NCI-H128 (cell line): ENCODE data around the gene EPB41.

Source experiments
- DNase-seq: peaks from one replicate; lab custom pipeline; 2025; ENCODE audit not compliant: unreplicated experiment; lab: John Stamatoyannopoulos, UW

EPB41 gene

DNA sequence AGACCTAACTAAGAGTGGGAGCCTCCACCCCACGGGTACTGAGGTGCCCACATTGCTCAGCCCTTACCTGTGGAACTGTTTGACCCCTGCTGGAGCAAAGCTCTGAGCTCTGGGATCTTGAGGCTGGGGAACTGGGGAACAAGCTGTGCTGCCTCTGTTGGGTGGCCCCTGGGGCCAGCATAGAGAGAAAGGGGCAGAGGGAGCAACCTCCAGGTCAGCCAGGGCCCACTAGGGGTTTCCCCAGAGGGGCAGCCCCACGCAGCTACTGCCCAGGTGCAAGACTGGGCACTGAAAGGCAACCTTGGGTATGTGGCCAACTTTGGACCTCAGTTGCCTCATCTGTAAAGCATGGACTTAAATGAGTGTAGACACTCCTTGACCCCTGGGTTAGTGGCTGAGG, 23.5 kb upstream of the EPB41 start:
- no peak for DNase-seq

DNA sequence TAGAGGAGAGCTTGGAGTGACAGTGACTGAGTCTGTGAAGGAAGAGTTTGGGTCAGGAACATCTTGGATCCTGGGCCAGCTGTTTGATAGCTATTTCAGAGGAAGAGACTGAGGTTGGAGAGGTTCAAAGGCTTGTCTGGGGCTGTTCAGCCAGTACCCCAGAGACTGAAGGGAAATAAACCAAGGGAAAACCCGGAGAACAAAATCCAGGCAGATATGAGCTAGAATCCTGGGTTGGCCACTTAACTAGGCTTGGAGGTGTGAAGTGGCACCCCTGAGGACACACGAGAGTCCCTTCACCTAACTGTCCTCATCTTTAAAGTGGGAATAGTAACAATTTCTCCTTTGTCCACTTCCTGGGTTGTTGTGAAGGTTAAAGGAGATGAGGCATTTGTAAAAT, 23.1 kb upstream of the EPB41 start:
- DNase-seq: no peak

DNA sequence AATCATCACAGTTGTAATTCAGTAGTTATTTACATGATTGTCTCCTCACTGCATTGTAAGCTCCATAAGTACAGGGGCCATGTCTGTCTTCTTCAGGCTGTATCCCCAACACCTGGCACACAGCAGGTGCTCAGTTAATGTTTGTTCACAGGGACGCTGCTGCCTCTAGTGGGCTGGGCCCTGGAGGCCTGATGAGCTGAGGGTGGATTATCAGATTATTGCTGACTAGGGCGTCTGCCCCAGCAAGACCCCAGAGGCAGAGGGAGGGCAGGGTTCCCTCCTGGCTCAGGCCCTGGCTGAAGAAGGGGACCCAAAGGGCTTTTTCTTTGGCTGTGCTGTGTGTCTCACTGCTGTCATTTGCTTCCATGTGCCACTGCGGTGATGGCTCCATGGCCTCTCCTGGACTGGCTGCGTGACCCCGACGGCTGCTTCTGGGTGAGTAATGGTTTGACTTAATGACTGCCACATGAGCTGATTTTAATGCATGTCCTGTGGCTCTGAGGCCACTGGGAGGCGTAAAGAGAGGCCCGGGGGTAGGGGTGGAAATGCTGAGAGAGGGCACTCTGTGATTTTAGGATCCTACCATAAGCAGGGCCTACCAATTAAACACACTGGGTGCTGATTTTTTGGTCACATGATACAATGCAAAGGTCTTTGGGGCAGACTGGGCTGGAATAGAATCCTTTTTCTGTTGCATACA, 20.8 kb upstream of the EPB41 start:
- DNase-seq: no peak

DNA sequence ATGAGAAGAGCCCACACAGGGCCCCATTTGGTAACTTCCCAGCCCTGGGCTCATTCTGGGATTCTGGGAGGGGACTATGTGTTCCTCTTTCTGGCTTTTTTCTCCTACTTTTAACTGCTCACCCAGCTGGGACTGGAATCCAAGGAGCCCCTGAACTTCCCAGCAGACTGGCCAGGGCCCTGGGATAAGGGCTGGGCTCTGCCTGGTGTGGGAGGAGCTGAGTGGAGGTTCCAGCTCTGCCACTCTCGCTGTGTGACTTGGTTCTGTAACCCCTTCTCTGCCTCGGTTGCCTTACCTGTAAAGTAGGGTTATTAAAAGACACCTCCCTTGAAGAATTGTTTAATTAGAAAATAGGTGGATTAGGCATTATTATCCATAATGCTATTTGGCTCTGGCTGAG, 19.6 kb upstream of the EPB41 start:
- no peak for DNase-seq

DNA sequence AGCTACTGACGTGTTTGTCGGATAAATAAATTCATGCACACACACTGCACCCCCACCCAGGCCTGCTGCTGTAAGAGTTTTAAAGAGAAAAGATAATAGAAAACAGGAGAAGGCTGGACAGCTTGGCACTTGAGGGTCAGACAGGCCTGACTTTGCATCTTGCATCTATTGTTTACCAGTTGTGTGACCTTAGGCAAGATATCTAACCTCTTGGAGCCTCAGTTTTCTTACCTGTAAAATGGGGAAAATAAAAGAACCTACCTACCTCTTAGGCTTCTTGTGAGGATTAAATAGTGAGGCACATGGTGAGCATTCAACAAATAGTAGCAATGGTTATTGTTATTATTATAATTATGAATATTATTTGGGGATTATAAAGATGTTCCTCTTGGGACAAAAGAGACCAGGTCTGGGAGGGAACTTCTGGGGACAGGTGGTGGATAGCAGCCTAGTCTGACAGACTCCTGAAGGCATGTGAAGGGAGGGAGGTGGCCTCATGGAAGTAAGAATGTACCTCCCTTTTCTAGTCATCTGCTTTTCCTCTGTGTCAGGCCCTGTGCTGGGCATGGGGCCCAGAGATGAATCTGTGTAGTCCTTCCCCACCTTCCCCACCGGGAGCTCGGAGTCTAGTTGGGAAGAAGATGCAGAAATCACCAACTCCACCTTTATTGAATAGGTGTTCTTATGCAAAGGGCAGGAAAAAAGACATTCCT, 18.3 kb upstream of the EPB41 start:
- no peak for DNase-seq

DNA sequence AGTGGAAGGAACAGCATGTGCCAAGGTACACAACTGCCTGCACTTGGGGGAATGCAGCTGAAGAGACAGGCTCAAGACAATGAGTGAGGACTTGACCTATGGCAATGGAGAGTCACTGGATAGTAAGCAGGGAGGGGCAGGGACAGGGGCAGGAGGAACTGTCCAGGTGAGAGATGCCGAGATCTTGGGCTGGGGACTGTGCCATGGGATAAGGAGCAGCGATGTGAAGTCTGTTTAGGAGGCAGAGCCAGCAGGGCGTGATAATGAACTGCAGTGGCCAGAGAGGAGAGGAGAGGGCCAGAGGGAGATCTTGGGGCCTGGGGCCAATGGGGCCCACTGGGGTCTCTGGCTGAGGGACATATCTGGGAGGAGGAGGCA, 17.8 kb upstream of the EPB41 start:
- no peak for DNase-seq

DNA sequence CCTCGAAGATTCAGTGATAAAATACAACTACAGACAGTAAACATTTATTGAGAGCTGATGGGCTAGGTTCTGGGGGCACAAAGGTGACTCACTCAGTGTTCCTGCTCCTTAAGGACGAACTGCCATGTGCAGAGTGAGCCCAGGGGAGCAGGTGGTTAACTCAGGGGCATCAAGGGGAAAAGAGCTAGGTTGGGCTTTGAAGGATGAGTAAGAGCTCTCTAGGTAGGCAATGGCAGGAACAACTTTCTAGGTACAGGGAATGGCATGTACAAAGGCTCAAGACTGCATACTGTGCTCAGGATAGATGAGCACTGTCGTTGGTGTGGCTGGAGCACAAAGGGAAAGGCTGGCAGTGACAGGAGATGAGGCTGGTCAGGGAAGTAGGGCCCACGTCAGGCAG, 16.6 kb upstream of the EPB41 start:
- no peak for DNase-seq

DNA sequence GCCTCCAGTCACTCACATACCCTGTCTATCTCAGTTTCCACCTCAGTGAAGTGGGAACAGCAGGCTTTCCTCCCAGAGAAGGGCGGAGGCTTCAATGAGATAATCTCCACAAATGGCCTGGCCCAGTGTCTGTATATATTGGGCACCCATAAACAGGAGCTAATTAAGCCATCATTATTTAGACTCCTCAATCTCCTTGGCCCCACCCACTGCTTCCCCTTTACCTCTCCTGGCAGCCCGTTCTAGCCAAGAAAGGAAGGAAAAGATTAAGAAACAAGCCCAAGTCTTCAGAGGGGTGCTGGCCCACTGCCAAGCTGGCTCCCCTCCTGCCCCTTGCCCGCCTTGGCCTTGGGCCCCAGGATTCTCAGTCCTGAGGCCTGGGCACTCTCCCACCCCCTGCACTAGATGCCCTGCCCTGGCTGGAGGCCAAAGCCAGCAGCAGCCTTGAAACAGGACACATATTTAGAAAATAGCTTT, 15.9 kb upstream of the EPB41 start:
- no peak for DNase-seq

DNA sequence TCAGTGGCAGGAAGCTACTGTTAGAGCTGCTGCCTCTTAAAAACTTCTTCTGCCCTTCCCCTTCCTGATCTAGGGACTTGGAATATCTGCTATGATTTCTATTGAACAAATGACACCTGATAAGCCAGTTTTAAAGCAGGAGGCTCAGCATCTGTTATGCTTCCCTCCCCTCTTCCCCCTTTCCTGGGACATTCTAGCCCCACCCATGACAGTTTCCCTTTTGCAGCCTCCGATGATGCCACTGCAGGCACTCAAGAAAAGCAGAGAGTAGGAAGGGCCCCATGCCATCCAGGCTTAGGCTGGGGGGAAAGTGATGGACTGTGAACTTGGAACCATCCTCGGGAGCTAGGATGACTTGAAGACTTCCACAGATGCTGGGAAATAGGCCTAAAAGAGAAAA, 15.1 kb upstream of the EPB41 start:
- DNase-seq: no peak

DNA sequence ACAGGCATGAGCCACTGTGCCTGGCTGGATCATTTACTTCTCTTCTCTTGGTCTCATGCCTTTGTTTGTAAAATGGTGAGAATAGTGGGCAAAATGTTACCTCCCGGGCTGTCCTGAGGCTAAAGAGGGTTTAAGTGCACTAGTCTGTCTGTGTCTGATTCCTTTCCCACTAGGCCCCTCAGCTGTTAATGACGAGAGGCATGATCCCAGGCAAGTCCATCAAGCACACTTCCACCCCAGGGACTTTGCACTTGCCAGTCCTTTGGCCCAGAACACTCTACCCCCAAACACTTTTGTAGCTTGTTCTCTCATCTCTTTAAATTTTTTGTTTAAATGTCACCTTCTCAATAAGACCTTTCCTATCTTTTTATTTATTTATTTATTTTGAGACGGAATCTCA, 13.8 kb upstream of the EPB41 start:
- DNase-seq: no peak

DNA sequence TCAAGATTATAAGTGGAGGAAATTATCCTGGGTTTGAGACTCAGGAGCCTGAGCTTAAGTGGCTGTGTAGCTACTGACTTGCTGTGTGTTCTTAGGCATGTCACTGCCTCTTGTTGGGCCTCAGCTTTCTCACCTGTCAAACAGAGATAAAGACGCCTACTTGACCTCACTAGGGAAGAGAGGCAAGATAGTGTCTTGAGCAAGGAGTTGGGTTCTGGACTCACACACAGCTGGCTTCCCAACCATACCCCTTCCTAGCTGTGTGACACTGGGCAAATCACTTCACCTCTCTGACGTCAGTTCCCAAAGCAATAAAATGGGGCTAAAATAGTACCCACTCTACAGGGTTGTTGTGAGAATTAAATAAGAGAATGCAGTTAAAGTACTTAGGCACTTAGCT, 11.6 kb upstream of the EPB41 start:
- DNase-seq: no peak

DNA sequence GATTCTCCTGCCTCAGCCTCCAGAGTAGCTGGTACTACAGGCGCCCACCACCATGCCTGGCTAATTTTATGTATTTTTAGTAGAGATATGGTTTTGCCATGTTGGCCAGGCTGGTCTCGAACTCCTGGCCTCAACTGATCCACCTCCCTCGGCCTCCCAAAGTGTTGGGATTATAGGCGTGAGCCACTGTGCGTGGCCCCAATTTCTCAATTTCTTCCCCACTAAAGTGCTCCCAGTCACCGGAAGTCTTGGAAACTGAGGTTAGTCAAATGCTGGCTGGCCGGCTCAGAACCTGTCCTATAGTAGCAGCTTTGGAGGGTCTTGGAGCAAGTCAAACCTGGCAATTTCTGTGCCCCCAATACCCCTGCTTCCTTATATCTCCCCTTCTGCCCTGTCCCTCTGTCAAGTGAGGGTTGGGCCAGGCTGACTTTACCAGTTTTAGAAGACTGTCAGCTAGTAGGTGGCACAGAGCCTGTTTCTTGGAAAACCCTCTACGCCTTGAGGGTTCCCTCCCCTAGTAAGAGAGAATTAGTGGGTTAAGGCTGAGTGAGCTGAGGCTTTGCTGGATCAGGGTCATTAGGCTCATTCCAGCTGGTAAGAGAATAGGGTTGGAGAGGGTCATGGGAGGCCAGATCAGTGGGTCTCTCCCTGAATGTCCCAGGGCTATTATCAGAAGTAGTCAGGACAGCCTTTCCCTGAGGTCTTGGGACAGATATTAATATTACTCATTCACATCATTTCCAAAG, 8.3 kb upstream of the EPB41 start:
- no peak for DNase-seq

DNA sequence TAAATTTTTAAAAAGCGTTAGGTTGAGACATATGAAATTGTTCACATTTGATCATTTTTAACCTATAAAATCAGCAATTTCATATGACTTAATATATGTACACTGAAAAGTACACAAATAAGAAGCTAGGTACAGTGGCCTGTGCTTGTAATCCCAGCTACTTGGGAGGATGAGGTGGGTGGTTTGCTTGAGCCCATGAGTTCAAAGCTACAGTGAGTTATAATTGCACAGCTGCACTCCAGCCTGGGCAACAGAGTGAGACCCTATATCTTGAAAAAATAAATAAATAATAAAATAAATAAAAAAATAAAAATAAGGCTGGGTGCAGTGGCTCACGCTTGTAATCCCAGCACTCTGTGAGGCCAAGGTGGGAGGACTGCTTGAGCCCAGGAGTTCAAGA, 5.2 kb upstream of the EPB41 start:
- no peak for DNase-seq

DNA sequence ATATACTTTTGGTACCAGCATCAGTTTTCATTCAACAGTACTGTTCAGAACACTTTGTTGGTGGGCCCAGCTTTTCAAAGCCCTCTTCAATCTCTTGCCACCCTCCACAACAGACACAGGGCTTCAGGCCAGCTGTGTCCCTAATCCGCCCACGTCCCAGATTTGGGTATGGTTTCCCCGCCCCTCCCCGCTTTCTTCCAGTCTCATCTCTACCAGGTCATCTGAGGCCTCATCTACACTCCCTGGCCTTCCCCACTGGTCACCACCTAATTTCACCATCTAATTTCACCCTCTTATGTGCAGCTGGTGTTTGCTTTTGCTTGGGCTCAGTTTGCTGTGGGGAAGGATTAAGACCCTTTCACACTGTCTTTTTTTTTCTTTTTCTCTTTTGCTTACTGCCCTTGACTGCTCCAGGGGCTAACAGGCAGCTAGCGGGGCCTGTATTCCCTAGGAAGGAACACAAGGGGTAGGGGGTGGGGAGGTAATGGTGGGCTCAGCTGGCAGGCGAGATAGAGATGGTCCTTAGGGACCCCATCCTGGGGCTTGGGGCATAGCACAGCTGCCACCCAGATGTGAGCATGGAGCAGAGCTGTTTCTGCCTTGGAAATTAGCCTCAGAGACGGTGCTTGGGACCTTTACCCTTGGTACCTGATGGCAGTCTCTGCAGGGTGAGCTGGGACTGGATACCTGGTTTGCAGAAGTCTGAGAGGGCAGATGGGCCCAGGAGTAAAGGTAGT, 3.8 kb upstream of the EPB41 start:
- DNase-seq: no peak

DNA sequence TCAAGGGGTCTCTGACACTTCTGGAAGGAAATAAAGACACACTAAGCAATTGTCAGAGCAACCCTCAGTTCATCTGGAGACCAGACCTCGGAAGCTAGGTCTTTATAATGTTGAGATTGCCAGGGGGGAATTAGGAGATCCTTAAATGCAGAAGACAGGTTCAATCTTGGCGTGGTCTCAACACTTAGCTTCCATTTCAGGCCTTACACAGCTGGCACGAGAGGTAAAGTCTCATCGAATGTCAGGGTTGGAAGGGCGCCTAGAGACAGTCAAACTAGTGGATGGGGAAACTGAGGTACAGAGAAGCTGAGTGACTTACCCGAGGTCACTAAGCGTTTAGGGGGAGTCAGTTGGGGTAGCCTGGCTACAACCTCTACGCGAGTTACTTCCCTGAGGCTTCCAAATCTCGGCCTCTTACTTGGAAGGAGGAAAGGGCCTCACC, 562 bp upstream of the EPB41 start:
- no peak for DNase-seq

DNA sequence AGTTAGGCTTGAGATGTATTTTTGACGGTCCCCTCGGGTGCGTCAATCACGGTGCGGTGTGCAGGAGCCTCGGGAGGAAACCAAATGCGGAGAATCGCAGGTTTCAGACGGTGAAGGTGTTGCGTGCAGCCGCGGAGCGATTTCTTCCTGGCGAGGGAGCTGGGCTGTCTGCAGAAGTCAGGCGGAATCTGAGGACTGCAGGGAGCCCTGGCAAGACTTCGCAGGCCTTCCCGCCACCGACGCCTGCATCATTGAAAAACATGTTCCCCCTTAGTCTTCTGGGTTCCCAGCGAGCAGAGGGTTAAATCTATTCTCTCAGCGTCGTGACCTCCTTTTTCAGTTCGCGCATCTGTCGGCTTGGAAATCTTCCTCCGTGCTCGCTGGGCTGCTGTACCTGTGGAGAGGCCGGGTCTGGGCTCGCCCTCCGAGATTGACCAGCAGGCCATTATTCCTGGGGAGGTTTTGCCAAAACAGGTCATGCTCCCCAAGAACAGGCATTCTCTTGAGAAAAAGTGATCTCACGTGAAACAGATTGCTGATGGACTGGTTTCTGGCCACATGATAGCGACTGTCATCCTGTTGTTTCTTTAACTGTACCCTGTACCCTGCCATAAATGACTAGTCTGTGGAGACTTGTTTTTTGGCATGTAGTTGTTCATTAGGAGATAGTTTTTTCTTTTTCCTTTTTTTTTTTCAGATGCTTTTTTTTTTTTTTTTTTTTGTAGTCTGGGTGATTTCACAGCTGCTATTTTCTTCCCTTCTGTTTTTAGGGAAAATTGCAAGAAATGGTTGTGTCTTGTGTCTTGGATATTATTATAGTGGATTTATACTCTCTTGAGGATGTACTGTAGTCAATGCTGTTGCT, 894 bp downstream of the EPB41 start:
- peak; percentile 41 for DNase-seq

DNA sequence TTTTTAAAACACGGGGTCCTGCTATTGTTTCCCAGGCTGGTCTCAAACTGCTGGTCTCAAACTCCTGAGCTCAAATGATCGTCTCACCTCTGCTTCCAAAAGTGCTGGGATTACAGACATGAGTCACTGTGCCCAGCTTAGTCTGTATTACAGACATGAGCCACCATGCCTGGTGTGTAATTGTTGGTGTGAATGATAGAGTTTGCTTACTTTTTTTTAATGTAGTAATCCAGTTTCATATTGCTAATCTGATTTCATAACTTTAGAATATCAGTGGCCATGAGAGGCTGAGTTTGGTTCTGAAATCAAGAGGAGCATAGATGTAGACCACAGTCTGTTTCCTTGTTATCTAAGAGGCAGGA, 3.4 kb downstream of the EPB41 start:
- DNase-seq: no peak

DNA sequence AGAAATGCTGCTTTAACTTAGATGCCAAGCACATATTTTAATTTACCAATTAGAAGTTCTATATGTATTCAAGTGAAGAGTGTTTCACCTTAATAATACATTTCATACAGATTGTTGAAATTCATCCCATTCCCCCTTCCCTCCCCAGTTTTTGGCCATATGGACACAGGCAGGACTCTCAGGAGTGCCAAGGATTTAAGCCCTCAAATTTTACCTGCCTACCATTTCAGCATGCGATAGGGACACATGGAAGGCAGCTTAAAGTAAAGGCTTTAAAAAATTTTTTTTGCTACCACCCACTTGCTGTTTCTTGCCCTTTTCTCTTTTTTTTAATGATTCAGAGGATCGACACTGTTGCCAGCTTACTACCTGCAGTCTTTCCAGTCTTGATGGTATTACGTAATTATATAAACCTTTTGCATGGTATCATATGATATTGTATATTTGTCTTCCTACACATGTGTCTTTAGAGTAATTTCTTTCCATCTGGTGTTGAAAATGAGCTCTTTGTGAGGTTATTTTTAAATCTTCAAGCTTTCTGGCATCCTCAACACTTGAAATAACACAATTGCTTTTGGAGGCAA, 7.0 kb downstream of the EPB41 start:
- DNase-seq: no peak

DNA sequence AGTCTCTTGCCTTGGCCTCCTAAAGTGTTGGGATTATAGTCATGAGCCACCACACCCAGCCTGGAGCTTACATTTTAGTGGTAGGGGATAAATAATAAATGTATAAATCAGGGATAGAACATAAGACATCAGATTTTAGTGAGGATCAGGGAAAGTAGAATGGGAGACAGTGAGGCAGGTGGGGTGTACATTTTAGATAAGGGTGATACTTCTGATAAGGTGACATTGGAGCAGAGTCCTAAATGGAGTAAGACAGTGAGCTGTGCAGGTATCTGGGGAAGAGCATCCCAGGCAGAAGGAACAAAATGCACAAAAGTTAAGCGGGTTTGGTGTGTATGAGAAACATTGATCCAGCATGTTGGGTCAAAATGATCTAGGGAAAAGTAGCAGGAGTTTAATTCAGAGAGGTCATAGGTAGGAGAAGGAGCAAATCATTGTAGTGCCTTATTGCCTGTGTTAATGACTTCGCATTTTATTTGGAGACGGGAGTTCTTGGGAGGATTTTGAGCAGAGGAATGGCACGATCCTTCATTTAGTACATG, 11.1 kb downstream of the EPB41 start:
- no peak for DNase-seq
